Loucy (cell line): ENCODE data around the gene EPS8L3.

ENCODE experiments used
- H2AFZ ChIP-seq: fragments of 200-600 bp; sonication (generic); 2 replicates; pipeline ENCODE4 v1.6.0; 2016; ENCODE audit warnings: antibody characterized with exemption, mild to moderate bottlenecking, low read length, moderate library complexity
- H3F3A ChIP-seq: fragments of 200-600 bp; 2 replicates; pipeline ENCODE4 v1.6.0; 2016; ENCODE audit warnings: antibody characterized with exemption, low read depth, mild to moderate bottlenecking
- H3K27me3 ChIP-seq: fragments of 200-600 bp; sonication (generic); 2 replicates; pipeline ENCODE4 v1.6.1; 2014; ENCODE audit warnings: low read length, mild to moderate bottlenecking; ENCODE audit not compliant: insufficient read depth, poor library complexity, severe bottlenecking
- H3K36me3 ChIP-seq: fragments of 200-600 bp; sonication (generic); 2 replicates; pipeline ENCODE4 v1.6.1; 2016; ENCODE audit warnings: low read length; ENCODE audit not compliant: insufficient read depth
- H3K4me1 ChIP-seq: fragments of 200-600 bp; sonication (generic); 2 replicates; pipeline ENCODE4 v1.5.1; 2014; ENCODE audit warnings: low read length, mild to moderate bottlenecking; ENCODE audit not compliant: insufficient read depth, poor library complexity, severe bottlenecking
- H3K4me2 ChIP-seq: fragments of 200-600 bp; sonication (generic); 2 replicates; pipeline ENCODE4 v1.6.0; 2014; ENCODE audit warnings: antibody characterized with exemption, low read length, low read depth, mild to moderate bottlenecking; ENCODE audit not compliant: poor library complexity, severe bottlenecking
- H3K4me3 ChIP-seq: fragments of 200-600 bp; sonication (generic); 2 replicates; pipeline ENCODE4 v1.5.1; 2014; ENCODE audit warnings: low read length, mild to moderate bottlenecking, mixed read lengths; ENCODE audit not compliant: poor library complexity, severe bottlenecking
- H3K79me2 ChIP-seq: fragments of 200-600 bp; sonication (generic); 2 replicates; pipeline ENCODE4 v1.6.1; 2014; ENCODE audit warnings: low read length; ENCODE audit not compliant: insufficient read depth
- H3K9ac ChIP-seq: fragments of 200-600 bp; sonication (generic); 2 replicates; pipeline ENCODE4 v1.6.0; 2014; ENCODE audit warnings: mild to moderate bottlenecking, low read depth, low read length, moderate library complexity; ENCODE audit not compliant: poor library complexity, severe bottlenecking
- H3K9me2 ChIP-seq: fragments of 200-600 bp; sonication (generic); replicated peaks from 2 replicates; pipeline ENCODE4 v1.6.1; 2016; ENCODE audit warnings: low read depth, low read length, mixed read lengths
- H3K9me3 ChIP-seq: fragments of 200-600 bp; sonication (generic); 2 replicates; pipeline ENCODE4 v1.6.1; 2014; ENCODE audit warnings: mild to moderate bottlenecking, antibody characterized with exemption, low read length, low read depth; ENCODE audit not compliant: insufficient read depth
- H4K20me1 ChIP-seq: fragments of 200-600 bp; sonication (generic); 2 replicates; pipeline ENCODE4 v1.6.0; 2014; ENCODE audit warnings: antibody characterized with exemption, low read length, mild to moderate bottlenecking; ENCODE audit not compliant: insufficient read depth, poor library complexity, severe bottlenecking
- EZH2phosphoT487 ChIP-seq: fragments of 200-600 bp; IDR thresholded peaks from 2 replicates; pipeline ENCODE4 v1.6.1; 2018; ENCODE audit warnings: antibody characterized with exemption, mild to moderate bottlenecking, moderate library complexity, borderline replicate concordance
- TF ChIP-seq, protein P1 (sequence below): fragments of 200-600 bp; sonication (generic); conservative IDR thresholded peaks from 2 replicates; pipeline ENCODE4 v1.5.1; 2014; ENCODE audit warnings: mild to moderate bottlenecking, antibody characterized with exemption, low read length

EPS8L3 gene

GRCh38 chr1:109792056-109792831, 28.5 kb upstream of the EPS8L3 start:
- peaks cover 27% of the 10 kb centered on the region for H3K79me2 ChIP-seq
- no peaks in the 10 kb centered on the region for H4K20me1 ChIP-seq
- peaks cover 93% of the 10 kb centered on the region for H3K4me1 ChIP-seq
- no peaks in the 10 kb centered on the region for H3K27me3 ChIP-seq
- TF ChIP-seq EZH2phosphoT487, result no peak
- TF ChIP-seq, protein P1, sequence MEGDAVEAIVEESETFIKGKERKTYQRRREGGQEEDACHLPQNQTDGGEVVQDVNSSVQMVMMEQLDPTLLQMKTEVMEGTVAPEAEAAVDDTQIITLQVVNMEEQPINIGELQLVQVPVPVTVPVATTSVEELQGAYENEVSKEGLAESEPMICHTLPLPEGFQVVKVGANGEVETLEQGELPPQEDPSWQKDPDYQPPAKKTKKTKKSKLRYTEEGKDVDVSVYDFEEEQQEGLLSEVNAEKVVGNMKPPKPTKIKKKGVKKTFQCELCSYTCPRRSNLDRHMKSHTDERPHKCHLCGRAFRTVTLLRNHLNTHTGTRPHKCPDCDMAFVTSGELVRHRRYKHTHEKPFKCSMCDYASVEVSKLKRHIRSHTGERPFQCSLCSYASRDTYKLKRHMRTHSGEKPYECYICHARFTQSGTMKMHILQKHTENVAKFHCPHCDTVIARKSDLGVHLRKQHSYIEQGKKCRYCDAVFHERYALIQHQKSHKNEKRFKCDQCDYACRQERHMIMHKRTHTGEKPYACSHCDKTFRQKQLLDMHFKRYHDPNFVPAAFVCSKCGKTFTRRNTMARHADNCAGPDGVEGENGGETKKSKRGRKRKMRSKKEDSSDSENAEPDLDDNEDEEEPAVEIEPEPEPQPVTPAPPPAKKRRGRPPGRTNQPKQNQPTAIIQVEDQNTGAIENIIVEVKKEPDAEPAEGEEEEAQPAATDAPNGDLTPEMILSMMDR, result no peak
- H2AFZ ChIP-seq, result no peak overlapping the region
- H3K4me3 ChIP-seq, result peak overlapping the region; percentile 72
- no peaks in the 10 kb centered on the region for H3K9me2 ChIP-seq
- peak overlapping the region; percentile 77 for H3K4me2 ChIP-seq
- peaks cover 30% of the 10 kb centered on the region for H3F3A ChIP-seq
- peak overlapping the region; percentile 92 for H3K9ac ChIP-seq
- no peaks in the 10 kb centered on the region for H3K9me3 ChIP-seq
- H3K36me3 ChIP-seq, result no peaks in the 10 kb centered on the region

DNA sequence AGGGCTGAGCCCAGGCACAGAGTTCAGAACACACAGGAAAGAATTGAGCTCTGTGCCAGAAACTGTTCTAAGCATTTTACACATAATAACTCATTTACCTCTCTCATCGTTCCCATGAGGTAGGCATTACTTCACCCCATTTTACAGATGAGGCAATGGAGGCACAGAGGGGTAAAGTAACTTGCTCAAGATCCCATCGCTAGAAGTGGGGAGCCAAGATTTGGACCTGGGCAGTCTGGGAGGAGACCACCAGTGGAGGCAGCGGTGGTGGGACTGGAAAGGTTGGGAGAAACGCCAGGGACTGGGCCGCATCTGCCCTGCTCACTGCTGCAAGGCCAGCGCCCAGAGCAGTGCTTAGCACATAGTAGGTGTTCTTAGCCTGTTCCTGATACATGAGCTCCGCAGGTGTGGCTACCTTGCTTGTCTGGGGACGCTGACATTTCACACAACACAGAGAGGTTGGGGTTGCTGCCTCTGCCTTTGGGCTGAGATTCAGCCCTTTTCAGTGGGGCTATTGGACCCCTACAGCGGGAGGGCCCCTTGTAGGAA, 27.8 kb upstream of the EPS8L3 start:
- no peak for TF ChIP-seq EZH2phosphoT487
- H2AFZ ChIP-seq, result no peak overlapping the region

DNA sequence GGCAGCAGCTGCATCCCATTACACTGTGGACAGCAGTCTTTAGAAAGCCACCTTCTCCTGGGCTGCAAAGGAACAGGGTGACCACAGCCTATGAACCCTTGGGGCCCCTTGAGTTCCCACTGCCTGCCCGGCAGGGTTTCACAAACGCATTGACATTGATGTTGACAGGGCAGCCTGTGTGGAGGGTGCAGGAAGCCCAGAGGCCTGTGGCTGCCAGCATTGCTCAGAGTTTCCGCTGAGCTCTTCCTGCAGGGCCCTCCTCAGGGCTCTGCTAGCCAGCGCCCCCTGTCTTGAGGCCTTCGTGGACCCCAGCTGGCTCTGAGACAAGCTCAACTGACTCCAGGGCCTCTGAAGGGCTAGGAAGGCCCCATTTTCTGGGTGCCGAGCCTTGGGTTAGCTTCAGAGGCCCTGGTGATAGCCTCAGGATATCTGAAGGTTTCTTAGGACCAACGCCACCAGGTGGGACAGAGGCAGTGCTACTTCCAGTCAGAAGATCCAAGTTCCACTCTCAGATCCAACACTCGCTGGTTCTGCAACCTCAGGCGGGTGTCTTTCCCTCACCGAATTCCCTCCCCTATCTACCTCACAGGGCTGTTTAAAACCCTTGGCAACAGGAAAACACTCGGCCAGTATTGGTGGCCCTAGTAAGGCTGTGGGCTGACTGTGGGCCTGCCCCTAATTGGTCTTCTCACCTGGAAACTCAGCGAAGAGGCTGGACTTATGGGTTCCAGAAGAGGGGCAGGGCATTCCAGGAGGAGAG, 27.2 kb upstream of the EPS8L3 start:
- TF ChIP-seq, protein P1, result peak; percentile 84
- no peak for TF ChIP-seq EZH2phosphoT487
- Histone ChIP-seq H3K4me2 (peak overlapping the region; percentile 90), H3K27me3 (no peaks in the 10 kb centered on the region), H3K36me3 (no peaks in the 10 kb centered on the region), H3F3A (peaks cover 30% of the 10 kb centered on the region), H3K4me1 (peaks cover 94% of the 10 kb centered on the region), H3K4me3 (peak overlapping the region; percentile 68), H3K79me2 (peaks cover 20% of the 10 kb centered on the region), H3K9me3 (no peaks in the 10 kb centered on the region), H4K20me1 (no peaks in the 10 kb centered on the region), H2AFZ (no peak overlapping the region), H3K9me2 (no peaks in the 10 kb centered on the region), H3K9ac (peak overlapping the region; percentile 92)

More for the DNA sequence above, 27.8 kb upstream of the EPS8L3 start:
- peak overlapping the region; percentile 92 for H3K9ac ChIP-seq
- H3K4me2 ChIP-seq, result peak overlapping the region; percentile 77
- no peaks in the 10 kb centered on the region for H3K27me3 ChIP-seq
- peaks cover 24% of the 10 kb centered on the region for H3K79me2 ChIP-seq
- H4K20me1 ChIP-seq, result no peaks in the 10 kb centered on the region
- H3K36me3 ChIP-seq, result no peaks in the 10 kb centered on the region
- H3F3A ChIP-seq, result peaks cover 30% of the 10 kb centered on the region
- H3K9me3 ChIP-seq, result no peaks in the 10 kb centered on the region
- peaks cover 93% of the 10 kb centered on the region for H3K4me1 ChIP-seq
- no peaks in the 10 kb centered on the region for H3K9me2 ChIP-seq
- H3K4me3 ChIP-seq, result peak overlapping the region; percentile 64
